Vagina (tissue), 2 donors: ENCODE data around the gene PAFAH1B1. TPM values are rescaled to one million over a fixed set of nuclear protein-coding genes. Genes with fewer than 3 reads are reported as not detected.
"Not testable (repeated sequence)": the region's sequence is repeated elsewhere in the genome, so short reads cannot be mapped to it uniquely, and the experiment has no call there.

ENCODE experiments used
- DNase-seq, 2 donors: peaks; one replicate each; pipeline ENCODE4 v3.0.0-alpha.2; 2017; ENCODE audit errors: extremely low spot score in 2 of 2
- H3K27ac ChIP-seq: fragments of 200-600 bp; sonication (generic); one replicate; pipeline ENCODE4 v1.5.1; 2019
- H3K27me3 ChIP-seq: fragments of 200-600 bp; sonication (generic); one replicate; pipeline ENCODE4 v1.5.1; 2019
- H3K36me3 ChIP-seq, 2 donors: fragments of 200-600 bp; sonication (generic); one replicate each; pipeline ENCODE4 v1.5.1; 2017 to 2019
- H3K4me1 ChIP-seq: fragments of 200-600 bp; sonication (generic); one replicate; pipeline ENCODE4 v1.5.1; 2019
- H3K4me3 ChIP-seq, 2 donors: fragments of 200-600 bp; sonication (generic); 1 replicate in 1 of 2; 2 replicates in 1 of 2; pipeline ENCODE4 v1.5.1; 2016 to 2019
- H3K9me3 ChIP-seq: fragments of 200-600 bp; sonication (generic); one replicate; pipeline ENCODE4 v1.5.1; 2019
- POLR2A ChIP-seq, 2 donors: fragments of 450-650 bp; IDR thresholded peaks; one replicate each; pipeline ENCODE4 v1.6.1; 2017; ENCODE audit warnings: antibody characterized with exemption in 2 of 2, mild to moderate bottlenecking in 2 of 2, moderate library complexity in 2 of 2
- POLR2AphosphoS5 ChIP-seq, 2 donors: sonication (generic); formaldehyde crosslinking; IDR thresholded peaks; one replicate each; pipeline ENCODE4 v1.9.0; 2017; ENCODE audit warnings: antibody characterized with exemption in 2 of 2, mild to moderate bottlenecking in 2 of 2, low read depth in 1 of 2; ENCODE audit not compliant: insufficient read depth in 1 of 2
- intact Hi-C: fragments of 100-400 bp; cut with DNase I; formaldehyde crosslinking; loops from one replicate; pipeline ENCODE4 v1.15.1; 2023
- total RNA-seq: library from RNA; depleted of rRNA; stranded (reverse); fragments of >200 nt; gene quantifications from one replicate; pipeline ENCODE4 v1.2.3, GENCODE V29; 2016
- TF ChIP-seq, protein P1 (sequence below), 3 experiments: fragments of 450-650 bp in 2 of 3; fragments of 200-600 bp in 1 of 3; sonication (generic) in 1 of 3; IDR thresholded peaks; one replicate each; pipeline ENCODE4 v1.5.1; 2017 to 2019; ENCODE audit warnings: antibody characterized with exemption in 3 of 3, mild to moderate bottlenecking in 2 of 3, moderate library complexity in 2 of 3

PAFAH1B1 gene
- 102 TPM for total RNA-seq

DNA sequence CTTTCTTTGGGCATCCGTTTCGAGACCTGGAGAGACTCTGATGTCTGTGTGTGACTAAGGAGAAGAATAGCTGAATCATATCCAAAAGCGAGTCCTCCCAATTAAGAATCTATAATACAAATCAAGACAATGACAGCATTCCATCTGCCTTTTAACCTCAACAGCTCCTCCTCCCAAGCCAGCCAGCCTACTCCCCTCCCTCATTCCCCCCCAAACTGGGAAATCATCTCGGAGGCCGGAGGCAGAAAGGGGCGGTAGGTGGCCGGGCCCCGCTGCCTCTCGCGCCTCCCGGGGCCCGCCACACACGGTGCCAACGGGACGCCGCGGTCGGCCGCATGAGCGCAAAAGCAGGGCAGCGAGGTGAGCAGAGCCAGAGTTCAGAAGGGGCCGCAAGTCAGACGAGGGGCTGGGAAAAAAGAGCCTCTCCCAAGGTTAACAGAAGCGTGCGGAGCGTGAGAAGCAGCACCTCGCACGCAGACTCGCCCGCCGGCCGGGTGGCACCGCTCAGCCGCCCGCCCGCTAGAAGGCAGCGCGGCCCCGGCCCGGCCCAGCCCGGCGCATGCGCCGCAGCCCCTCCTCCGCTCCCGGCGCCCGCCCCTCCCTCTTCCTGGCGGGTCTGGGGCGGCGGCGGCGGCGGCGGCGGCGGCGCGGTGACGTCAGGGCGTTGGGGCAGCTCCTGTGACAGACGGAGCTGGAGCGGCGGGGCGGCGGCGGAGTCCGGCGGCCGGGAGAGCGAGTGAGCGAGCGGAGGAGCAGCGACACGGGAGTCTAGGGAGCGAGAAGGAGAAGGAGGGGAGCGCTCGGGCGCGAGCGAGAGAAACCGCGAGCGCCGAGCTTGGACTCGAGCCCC is at the start of gene PAFAH1B1:
PAFAH1B1 (plus strand) TSS at position 684 of the 850 bp plus-strand sequence. CDS start 44,635 bp downstream, outside the sequence.
- peak within 1 kb of the TSS; percentile 99 for H3K27ac ChIP-seq
- H3K4me3 ChIP-seq, result peak within 1 kb of the TSS; percentile 80 to 91
- no peaks in the 10 kb centered on the region for H3K9me3 ChIP-seq
- intact Hi-C loops, result loop anchor here (10.0 kb wide), 1 partner anchor 92 kb away; no protein-coding TSS in a partner anchor
- H3K36me3 ChIP-seq, result no peaks in the 10 kb centered on the region
- no peak for DNase-seq
- no peaks in the 10 kb centered on the region for H3K27me3 ChIP-seq
- H3K4me1 ChIP-seq, result peaks cover 35% of the 10 kb centered on the region
- TF ChIP-seq POLR2AphosphoS5 (IDR thresholded peaks at IDR 0.05; ENCODE audit: insufficient read depth in 1 of 2, low read depth in 1 of 2) (peak in 1 of 2 donors; percentile 82), POLR2A (IDR thresholded peaks at IDR 0.05) (peak in 1 of 2 donors; percentile 93)
- TF ChIP-seq, protein P1, sequence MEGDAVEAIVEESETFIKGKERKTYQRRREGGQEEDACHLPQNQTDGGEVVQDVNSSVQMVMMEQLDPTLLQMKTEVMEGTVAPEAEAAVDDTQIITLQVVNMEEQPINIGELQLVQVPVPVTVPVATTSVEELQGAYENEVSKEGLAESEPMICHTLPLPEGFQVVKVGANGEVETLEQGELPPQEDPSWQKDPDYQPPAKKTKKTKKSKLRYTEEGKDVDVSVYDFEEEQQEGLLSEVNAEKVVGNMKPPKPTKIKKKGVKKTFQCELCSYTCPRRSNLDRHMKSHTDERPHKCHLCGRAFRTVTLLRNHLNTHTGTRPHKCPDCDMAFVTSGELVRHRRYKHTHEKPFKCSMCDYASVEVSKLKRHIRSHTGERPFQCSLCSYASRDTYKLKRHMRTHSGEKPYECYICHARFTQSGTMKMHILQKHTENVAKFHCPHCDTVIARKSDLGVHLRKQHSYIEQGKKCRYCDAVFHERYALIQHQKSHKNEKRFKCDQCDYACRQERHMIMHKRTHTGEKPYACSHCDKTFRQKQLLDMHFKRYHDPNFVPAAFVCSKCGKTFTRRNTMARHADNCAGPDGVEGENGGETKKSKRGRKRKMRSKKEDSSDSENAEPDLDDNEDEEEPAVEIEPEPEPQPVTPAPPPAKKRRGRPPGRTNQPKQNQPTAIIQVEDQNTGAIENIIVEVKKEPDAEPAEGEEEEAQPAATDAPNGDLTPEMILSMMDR (IDR thresholded peaks at IDR 0.05), result peak in 2 of 3 experiments; percentile 9 to 36

DNA sequence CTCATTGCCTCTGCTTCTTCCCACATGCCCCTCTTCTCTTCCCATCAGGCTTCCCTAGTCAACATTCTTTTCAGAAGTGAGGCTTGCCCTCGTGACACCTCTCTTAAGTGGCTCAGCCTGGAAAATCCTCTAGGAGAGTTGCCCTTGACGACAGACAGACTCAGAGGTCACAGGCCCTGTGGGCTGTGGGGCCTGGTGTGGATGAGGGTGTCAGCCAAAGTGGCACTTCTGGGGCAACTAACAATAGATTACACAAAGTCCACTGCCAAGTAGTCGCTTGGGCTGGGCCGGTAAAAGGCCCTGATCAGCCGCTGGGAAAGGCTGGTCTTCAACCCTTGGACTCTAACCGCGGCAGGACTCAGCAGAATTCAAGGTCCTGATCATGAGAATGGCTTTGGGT is 48.1 kb upstream of the PAFAH1B1 start:
- no peak overlapping the region for H3K4me3 ChIP-seq
- no peaks in the 10 kb centered on the region for H3K9me3 ChIP-seq
- TF ChIP-seq POLR2AphosphoS5 (IDR thresholded peaks at IDR 0.05; ENCODE audit: insufficient read depth in 1 of 2, low read depth in 1 of 2) (no peak), POLR2A (IDR thresholded peaks at IDR 0.05) (no peak)
- TF ChIP-seq, protein P1 (IDR thresholded peaks at IDR 0.05), result no peak
- H3K27ac ChIP-seq, result no peak overlapping the region
- intact Hi-C loops, result no loop called here
- no peaks in the 10 kb centered on the region for H3K4me1 ChIP-seq
- no peaks in the 10 kb centered on the region for H3K36me3 ChIP-seq
- no peak for DNase-seq
- no peaks in the 10 kb centered on the region for H3K27me3 ChIP-seq

DNA sequence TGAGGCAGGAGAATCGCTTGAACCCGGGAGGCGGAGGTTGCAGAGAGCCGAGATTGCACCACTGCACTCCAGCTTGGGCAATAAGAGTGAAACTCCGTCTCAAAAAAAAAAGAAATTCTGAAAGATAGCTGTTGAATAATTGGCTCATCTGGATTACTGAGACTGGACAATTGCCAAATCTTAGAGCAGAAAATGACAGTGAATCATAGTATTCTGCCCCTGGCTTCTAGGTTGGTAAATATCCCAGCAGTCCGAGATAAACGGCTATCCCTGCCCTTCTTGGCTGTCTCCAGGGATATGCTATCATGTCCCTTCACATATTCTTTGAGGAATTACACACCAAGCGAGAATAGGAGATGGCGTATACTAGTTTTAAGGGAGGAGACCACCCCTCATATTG is 46.3 kb upstream of the PAFAH1B1 start:
- no peak for TF ChIP-seq POLR2A (IDR thresholded peaks at IDR 0.05)
- H3K36me3 ChIP-seq, result no peaks in the 10 kb centered on the region
- H3K4me3 ChIP-seq, result no peak overlapping the region
- H3K27ac ChIP-seq, result no peak overlapping the region
- DNase-seq, result no peak
- H3K27me3 ChIP-seq, result no peaks in the 10 kb centered on the region
- no peaks in the 10 kb centered on the region for H3K4me1 ChIP-seq
- intact Hi-C loops, result no loop called here
- no peaks in the 10 kb centered on the region for H3K9me3 ChIP-seq

DNA sequence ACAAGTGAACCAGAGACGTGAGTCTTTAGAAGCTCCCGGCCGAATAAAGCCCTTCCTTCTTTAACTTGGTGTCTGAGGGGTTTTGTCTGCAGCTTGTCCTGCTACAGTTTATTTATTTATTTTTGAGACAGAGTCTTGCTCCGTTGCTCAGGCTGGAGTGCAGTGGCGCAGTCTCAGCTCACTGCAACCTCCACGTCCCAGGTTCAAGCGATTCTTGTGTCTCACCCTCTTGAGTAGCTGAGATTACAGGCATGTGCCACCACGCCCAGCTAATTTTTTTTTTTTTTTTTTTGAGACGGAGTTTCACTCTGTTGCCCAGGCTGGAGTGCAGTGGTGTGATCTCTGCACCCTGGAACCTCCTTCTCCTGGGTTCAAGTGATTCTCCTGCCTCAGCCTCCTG is 45.4 kb upstream of the PAFAH1B1 start:
- H3K4me1 ChIP-seq, H3K9me3 ChIP-seq, DNase-seq, H3K4me3 ChIP-seq, H3K36me3 ChIP-seq, H3K27me3 ChIP-seq, H3K27ac ChIP-seq, intact Hi-C loops: not testable (repeated sequence)

DNA sequence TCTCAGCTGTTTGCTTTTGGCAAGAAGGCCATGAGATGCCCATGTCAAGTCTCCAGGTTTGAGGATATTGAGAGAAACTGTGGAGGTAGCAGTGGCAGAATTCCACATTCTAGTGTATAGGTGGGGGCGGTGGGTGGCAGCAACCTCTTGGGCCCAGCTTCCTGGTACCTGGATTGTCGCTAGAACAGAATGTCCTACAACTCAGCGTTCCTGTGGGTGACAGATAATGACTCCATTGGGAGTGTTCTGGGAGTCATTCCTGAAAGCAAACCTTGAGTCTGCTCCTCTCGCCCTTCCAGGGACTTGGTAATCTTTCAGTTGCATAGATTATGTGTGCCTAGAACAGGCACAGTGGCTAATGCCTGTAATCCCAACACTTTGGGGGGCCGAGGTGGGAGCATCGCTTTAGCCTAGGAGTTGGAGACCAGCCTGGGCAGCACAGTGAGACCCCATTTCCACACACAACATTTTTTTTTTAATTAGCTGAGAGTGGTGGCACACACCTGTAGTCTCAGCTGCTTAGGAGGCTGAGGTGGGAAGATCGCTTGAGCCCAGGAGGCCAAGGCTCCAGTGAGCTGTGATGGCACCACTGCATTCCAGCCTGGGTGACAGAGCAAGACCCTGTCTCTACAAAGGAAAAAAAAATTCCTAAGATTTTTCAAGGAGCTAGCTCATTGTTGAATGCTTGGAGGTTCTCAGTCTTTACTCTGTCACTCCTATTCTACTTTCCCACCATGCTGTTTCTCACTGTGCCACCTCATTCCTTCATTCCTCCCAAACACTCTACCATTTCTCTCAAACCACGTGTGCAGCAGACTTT is 43.9 kb upstream of the PAFAH1B1 start:
- no peaks in the 10 kb centered on the region for H3K9me3 ChIP-seq
- no peak overlapping the region for H3K4me3 ChIP-seq
- H3K36me3 ChIP-seq, result no peaks in the 10 kb centered on the region
- no peak for DNase-seq
- no peaks in the 10 kb centered on the region for H3K4me1 ChIP-seq
- TF ChIP-seq POLR2A (IDR thresholded peaks at IDR 0.05), result no peak
- no peaks in the 10 kb centered on the region for H3K27me3 ChIP-seq
- intact Hi-C loops, result no loop called here
- no peak overlapping the region for H3K27ac ChIP-seq

DNA sequence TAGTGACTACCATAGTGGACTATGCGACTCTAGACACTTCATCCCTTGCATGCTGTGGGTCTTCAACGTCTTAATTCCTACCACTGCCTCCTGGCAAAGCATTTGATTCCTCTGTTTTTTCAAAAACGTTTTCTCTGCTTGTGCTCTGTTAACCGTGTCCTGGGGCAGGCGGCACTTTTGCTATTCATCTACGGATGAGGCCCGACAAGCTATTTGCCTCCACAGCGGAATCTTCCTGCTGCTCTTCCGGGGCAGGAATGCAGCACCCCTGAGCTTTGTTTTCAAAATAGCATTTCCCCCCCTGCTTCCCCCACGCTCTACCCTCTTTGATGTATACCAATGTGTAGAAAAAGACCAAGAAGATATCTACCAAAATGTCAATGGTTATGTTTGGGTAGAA is 42.0 kb upstream of the PAFAH1B1 start:
- TF ChIP-seq POLR2A (IDR thresholded peaks at IDR 0.05) (no peak), POLR2AphosphoS5 (IDR thresholded peaks at IDR 0.05; ENCODE audit: insufficient read depth in 1 of 2, low read depth in 1 of 2) (no peak)
- TF ChIP-seq, protein P1 (IDR thresholded peaks at IDR 0.05), result no peak
- no peaks in the 10 kb centered on the region for H3K9me3 ChIP-seq
- no peak for DNase-seq
- no peaks in the 10 kb centered on the region for H3K4me1 ChIP-seq
- no peak overlapping the region for H3K27ac ChIP-seq
- H3K27me3 ChIP-seq, result no peaks in the 10 kb centered on the region
- no peak overlapping the region for H3K4me3 ChIP-seq
- intact Hi-C loops, result no loop called here
- no peaks in the 10 kb centered on the region for H3K36me3 ChIP-seq
